T-helper 2 cell treated with Interferon-gamma antibody and Interleukin-4, amounts not matched to agents 5 μg/mL and 100 μg/mL, for 36 hours (primary cell): ENCODE data around the gene IPPK.

Source experiments
- DNase-seq: peaks from one replicate; pipeline ENCODE4 v3.0.0; 2021; ENCODE audit warnings: low spot score
- H3K27ac Mint-ChIP-seq: one replicate; pipeline ENCODE4 v1.8.0; 2021; ENCODE audit warnings: mild to moderate bottlenecking, mixed read lengths
- H3K27me3 Mint-ChIP-seq: one replicate; pipeline ENCODE4 v1.8.0; 2021; ENCODE audit warnings: low read depth, mixed read lengths
- H3K36me3 Mint-ChIP-seq: one replicate; pipeline ENCODE4 v1.8.0; 2021; ENCODE audit warnings: low read depth, mixed read lengths
- H3K4me1 Mint-ChIP-seq: one replicate; pipeline ENCODE4 v1.8.0; 2021; ENCODE audit warnings: low read depth, mixed read lengths
- H3K4me3 Mint-ChIP-seq: one replicate; pipeline ENCODE4 v1.8.0; 2022; ENCODE audit warnings: mild to moderate bottlenecking, moderate library complexity, mixed read lengths
- H3K9me3 Mint-ChIP-seq: one replicate; pipeline ENCODE4 v1.8.0; 2021; ENCODE audit warnings: mixed read lengths

The IPPK gene

GRCh38 chr9:92668746-92669526, 995 bp downstream of the IPPK start:
- peak; percentile 29 for DNase-seq

GRCh38 chr9:92666912-92667532, 2.9 kb downstream of the IPPK start:
- peaks cover 39% of the 10 kb centered on the region for H3K4me1 Mint-ChIP-seq
- no peak overlapping the region for H3K4me3 Mint-ChIP-seq
- H3K36me3 Mint-ChIP-seq: peaks cover 21% of the 10 kb centered on the region
- no peaks in the 10 kb centered on the region for H3K9me3 Mint-ChIP-seq
- no peaks in the 10 kb centered on the region for H3K27me3 Mint-ChIP-seq
- DNase-seq: no peak
- H3K27ac Mint-ChIP-seq: no peak overlapping the region

More at GRCh38 chr9:92668746-92669526, 995 bp downstream of the IPPK start:
- peak overlapping the region; percentile 86 for H3K27ac Mint-ChIP-seq
- H3K27me3 Mint-ChIP-seq: no peaks in the 10 kb centered on the region
- H3K9me3 Mint-ChIP-seq: no peaks in the 10 kb centered on the region
- H3K36me3 Mint-ChIP-seq: peaks cover 24% of the 10 kb centered on the region
- H3K4me1 Mint-ChIP-seq: peaks cover 36% of the 10 kb centered on the region
- H3K4me3 Mint-ChIP-seq: peak overlapping the region; percentile 93

GRCh38 chr9:92666236-92666635, 3.7 kb downstream of the IPPK start:
- H3K9me3 Mint-ChIP-seq: no peaks in the 10 kb centered on the region
- no peak for DNase-seq
- peaks cover 39% of the 10 kb centered on the region for H3K4me1 Mint-ChIP-seq
- H3K27me3 Mint-ChIP-seq: no peaks in the 10 kb centered on the region
- peaks cover 21% of the 10 kb centered on the region for H3K36me3 Mint-ChIP-seq
- H3K4me3 Mint-ChIP-seq: no peak overlapping the region
- H3K27ac Mint-ChIP-seq: peak overlapping the region; percentile 8

GRCh38 chr9:92665836-92666235, 4.1 kb downstream of the IPPK start:
- peaks cover 21% of the 10 kb centered on the region for H3K36me3 Mint-ChIP-seq
- H3K4me3 Mint-ChIP-seq: no peak overlapping the region
- no peak for DNase-seq
- H3K4me1 Mint-ChIP-seq: peaks cover 38% of the 10 kb centered on the region
- no peaks in the 10 kb centered on the region for H3K9me3 Mint-ChIP-seq
- H3K27ac Mint-ChIP-seq: peak overlapping the region; percentile 8
- no peaks in the 10 kb centered on the region for H3K27me3 Mint-ChIP-seq

GRCh38 chr9:92664394-92665152, 5.4 kb downstream of the IPPK start:
- Mint-ChIP-seq H3K4me3 (peak overlapping the region; percentile 20), H3K27me3 (no peaks in the 10 kb centered on the region), H3K9me3 (no peaks in the 10 kb centered on the region), H3K27ac (peak overlapping the region; percentile 73), H3K4me1 (peaks cover 38% of the 10 kb centered on the region), H3K36me3 (peaks cover 21% of the 10 kb centered on the region)
- DNase-seq: peak; percentile 15

GRCh38 chr9:92663951-92664350, 6.0 kb downstream of the IPPK start:
- Mint-ChIP-seq H3K27me3 (no peaks in the 10 kb centered on the region), H3K36me3 (peaks cover 18% of the 10 kb centered on the region), H3K9me3 (no peaks in the 10 kb centered on the region), H3K4me3 (no peak overlapping the region), H3K4me1 (peaks cover 35% of the 10 kb centered on the region), H3K27ac (no peak overlapping the region)
- DNase-seq: no peak

GRCh38 chr9:92663126-92663525, 6.8 kb downstream of the IPPK start:
- no peaks in the 10 kb centered on the region for H3K9me3 Mint-ChIP-seq
- DNase-seq: no peak
- no peak overlapping the region for H3K27ac Mint-ChIP-seq
- no peak overlapping the region for H3K4me3 Mint-ChIP-seq
- H3K36me3 Mint-ChIP-seq: peaks cover 15% of the 10 kb centered on the region
- H3K27me3 Mint-ChIP-seq: no peaks in the 10 kb centered on the region
- peaks cover 27% of the 10 kb centered on the region for H3K4me1 Mint-ChIP-seq

- Mint-ChIP-seq H3K9me3 (no peaks in the 10 kb centered on the region), H3K36me3 (peaks cover 10% of the 10 kb centered on the region)
- no peak for DNase-seq
Observed at GRCh38 chr9:92661743-92662142, 8.2 kb downstream of the IPPK start.

GRCh38 chr9:92661127-92661526, 8.8 kb downstream of the IPPK start:
- no peak overlapping the region for H3K27ac Mint-ChIP-seq
- peaks cover 17% of the 10 kb centered on the region for H3K4me1 Mint-ChIP-seq

More at GRCh38 chr9:92661743-92662142, 8.2 kb downstream of the IPPK start:
- peaks cover 18% of the 10 kb centered on the region for H3K4me1 Mint-ChIP-seq
- H3K4me3 Mint-ChIP-seq: no peak overlapping the region
- no peak overlapping the region for H3K27ac Mint-ChIP-seq
- H3K27me3 Mint-ChIP-seq: no peaks in the 10 kb centered on the region

GRCh38 chr9:92660266-92660665, 9.7 kb downstream of the IPPK start:
- Mint-ChIP-seq H3K9me3 (no peaks in the 10 kb centered on the region), H3K4me1 (peaks cover 12% of the 10 kb centered on the region), H3K27ac (no peak overlapping the region), H3K4me3 (no peak overlapping the region), H3K27me3 (no peaks in the 10 kb centered on the region), H3K36me3 (peaks cover 15% of the 10 kb centered on the region)
- DNase-seq: no peak

More at GRCh38 chr9:92661127-92661526, 8.8 kb downstream of the IPPK start:
- peaks cover 13% of the 10 kb centered on the region for H3K36me3 Mint-ChIP-seq
- DNase-seq: no peak
- no peak overlapping the region for H3K4me3 Mint-ChIP-seq
- H3K9me3 Mint-ChIP-seq: no peaks in the 10 kb centered on the region
- H3K27me3 Mint-ChIP-seq: no peaks in the 10 kb centered on the region

GRCh38 chr9:92659601-92660000, 10.3 kb downstream of the IPPK start:
- Mint-ChIP-seq H3K4me1 (peaks cover 6% of the 10 kb centered on the region), H3K27me3 (no peaks in the 10 kb centered on the region), H3K27ac (no peak overlapping the region), H3K9me3 (no peaks in the 10 kb centered on the region), H3K36me3 (peaks cover 16% of the 10 kb centered on the region), H3K4me3 (no peak overlapping the region)
- DNase-seq: no peak

- Mint-ChIP-seq H3K36me3 (peaks cover 16% of the 10 kb centered on the region), H3K4me3 (no peak overlapping the region), H3K27ac (no peak overlapping the region), H3K9me3 (no peaks in the 10 kb centered on the region), H3K4me1 (peaks cover 5% of the 10 kb centered on the region), H3K27me3 (no peaks in the 10 kb centered on the region)
- no peak for DNase-seq
Observed at GRCh38 chr9:92658611-92659010, 11.3 kb downstream of the IPPK start.

- H3K9me3 Mint-ChIP-seq: no peaks in the 10 kb centered on the region
- H3K4me3 Mint-ChIP-seq: no peak overlapping the region
- no peaks in the 10 kb centered on the region for H3K27me3 Mint-ChIP-seq
- H3K27ac Mint-ChIP-seq: no peak overlapping the region
- H3K4me1 Mint-ChIP-seq: peaks cover 2% of the 10 kb centered on the region
- DNase-seq: no peak
- H3K36me3 Mint-ChIP-seq: peaks cover 16% of the 10 kb centered on the region
Observed at GRCh38 chr9:92658176-92658575, 11.8 kb downstream of the IPPK start.
